Prostate gland (tissue), 2 donors: ENCODE data around the gene NUP133. TPM values are rescaled to one million over a fixed set of nuclear protein-coding genes. Genes with fewer than 3 reads are reported as not detected.

Experiments used
- DNase-seq: peaks from one replicate; pipeline ENCODE4 v3.0.0-alpha.2; 2019; ENCODE audit warnings: low spot score
- H3K27ac ChIP-seq, 2 donors: fragments of 200-600 bp; sonication (generic); 2 replicates each; pipeline ENCODE4 v1.5.1; 2017 to 2019
- H3K27me3 ChIP-seq: fragments of 200-600 bp; sonication (generic); replicated peaks from 2 replicates; pipeline ENCODE4 v1.5.1; 2019; ENCODE audit not compliant: insufficient read depth
- H3K36me3 ChIP-seq, 2 donors: fragments of 200-600 bp; sonication (generic); 1 replicate in 1 of 2; 2 replicates in 1 of 2; pipeline versions ENCODE4 v1.5.1 to v1.8.1; 2017 to 2019
- H3K4me1 ChIP-seq: fragments of 200-600 bp; sonication (generic); replicated peaks from 2 replicates; pipeline ENCODE4 v1.5.1; 2019
- H3K4me3 ChIP-seq, 2 donors: fragments of 200-600 bp; sonication (generic); 2 replicates each; pipeline ENCODE4 v1.5.1; 2017 to 2019
- H3K9me3 ChIP-seq: fragments of 200-600 bp; sonication (generic); 2 replicates; pipeline ENCODE4 v1.5.1; 2017
- CTCF ChIP-seq, 4 experiments: fragments of 200-600 bp in 2 of 4; fragments of 450-650 bp in 2 of 4; sonication (generic) in 2 of 4; IDR thresholded peaks; 1 replicate in 3 of 4; 2 replicates in 1 of 4; pipeline ENCODE4 v1.5.1; 2016 to 2019; ENCODE audit warnings: antibody characterized with exemption in 4 of 4, mild to moderate bottlenecking in 2 of 4, moderate library complexity in 2 of 4
- POLR2A ChIP-seq: fragments of 450-650 bp; IDR thresholded peaks from one replicate; pipeline ENCODE4 v1.6.1; 2016; ENCODE audit warnings: antibody characterized with exemption, mild to moderate bottlenecking
- POLR2AphosphoS5 ChIP-seq: sonication (generic); formaldehyde crosslinking; IDR thresholded peaks from one replicate; pipeline ENCODE4 v1.6.1; 2017; ENCODE audit warnings: antibody characterized with exemption
- WGBS: methylation state at CpG from one replicate; pipeline ENCODE4 v1.1.5; 2018; 5-methylcytosine and 5-hydroxymethylcytosine counted together
- intact Hi-C: fragments of 100-400 bp; cut with DNase I; formaldehyde crosslinking; loops from one replicate; pipeline ENCODE4 v1.14.2; 2022
- total RNA-seq, 2 donors: library from RNA; depleted of rRNA; stranded (reverse); fragments of >200 nt; gene quantifications; one replicate each; pipeline ENCODE4 v1.1.0, GENCODE V29; 2016

The NUP133 gene
- total RNA-seq, 2 donors from 2014 or later = 26.3 to 36.4 TPM

- intact Hi-C loops = no loop called here
- Histone ChIP-seq H3K9me3 (no peaks in the 10 kb centered on the region), H3K27ac (no peak overlapping the region), H3K4me1 (no peaks in the 10 kb centered on the region), H3K36me3 (peaks cover 0 to 14% of the 10 kb centered on the region in 2 donors), H3K27me3 (no peaks in the 10 kb centered on the region), H3K4me3 (no peak overlapping the region)
- TF ChIP-seq CTCF (IDR thresholded peaks at IDR 0.05) (no peak), POLR2A (no peak), POLR2AphosphoS5 (no peak)
- no peak for DNase-seq
- WGBS = 100% methylated on average over 1 of the region's 1 CpG
Measured at GRCh38 chr1:229466887-229467286, 41.3 kb downstream of the NUP133 start.

GRCh38 chr1:229464672-229465071 lies 43.5 kb downstream of the NUP133 start:
- Histone ChIP-seq H3K4me3 (no peak overlapping the region), H3K4me1 (no peaks in the 10 kb centered on the region), H3K36me3 (peaks cover 0 to 3% of the 10 kb centered on the region in 2 donors), H3K9me3 (no peaks in the 10 kb centered on the region), H3K27ac (no peak overlapping the region), H3K27me3 (no peaks in the 10 kb centered on the region)
- 95% methylated on average over 8 of the region's 8 CpGs for WGBS
- no peak for TF ChIP-seq POLR2AphosphoS5
- no peak for TF ChIP-seq CTCF (IDR thresholded peaks at IDR 0.05)
- TF ChIP-seq POLR2A = no peak
- intact Hi-C loops = no loop called here
- no peak for DNase-seq

GRCh38 chr1:229461032-229461668 lies 47.0 kb downstream of the NUP133 start:
- H3K27ac ChIP-seq = no peak overlapping the region
- TF ChIP-seq CTCF (IDR thresholded peaks at IDR 0.05) (no peak), POLR2AphosphoS5 (no peak), POLR2A (no peak)
- no peak overlapping the region for H3K4me3 ChIP-seq
- peaks cover 0 to 3% of the 10 kb centered on the region in 2 donors for H3K36me3 ChIP-seq
- no peaks in the 10 kb centered on the region for H3K4me1 ChIP-seq
- H3K27me3 ChIP-seq = no peaks in the 10 kb centered on the region
- no peak for DNase-seq
- 86% methylated on average over 7 of the region's 7 CpGs for WGBS
- intact Hi-C loops = no loop called here
- H3K9me3 ChIP-seq = no peaks in the 10 kb centered on the region

GRCh38 chr1:229459815-229460214 lies 48.3 kb downstream of the NUP133 start:
- Histone ChIP-seq H3K36me3 (no peaks in the 10 kb centered on the region), H3K27me3 (no peaks in the 10 kb centered on the region), H3K27ac (no peak overlapping the region), H3K4me1 (no peaks in the 10 kb centered on the region), H3K4me3 (no peak overlapping the region), H3K9me3 (no peaks in the 10 kb centered on the region)
- intact Hi-C loops = no loop called here
- DNase-seq = no peak
- no peak for TF ChIP-seq CTCF (IDR thresholded peaks at IDR 0.05)
- TF ChIP-seq POLR2A = no peak
- no peak for TF ChIP-seq POLR2AphosphoS5
- 96% methylated on average over 3 of the region's 3 CpGs for WGBS

- Histone ChIP-seq H3K27ac (no peak overlapping the region), H3K27me3 (no peaks in the 10 kb centered on the region), H3K4me3 (no peak overlapping the region), H3K9me3 (no peaks in the 10 kb centered on the region), H3K4me1 (no peaks in the 10 kb centered on the region), H3K36me3 (no peaks in the 10 kb centered on the region)
- DNase-seq = no peak
- no peak for TF ChIP-seq POLR2A
- no peak for TF ChIP-seq POLR2AphosphoS5
- TF ChIP-seq CTCF (IDR thresholded peaks at IDR 0.05) = no peak
- 84% methylated on average over 4 of the region's 4 CpGs for WGBS
- intact Hi-C loops = no loop called here
Measured at GRCh38 chr1:229457436-229457835, 50.7 kb downstream of the NUP133 start.
